GM12875 (cell line): Measurements from ENCODE around the gene MYBPH.

Experiments used
- H3K4me3 ChIP-seq: one replicate; pipeline ENCODE4 v1.5.1; 2011; ENCODE audit warnings: low read depth, low read length, control low read depth
- CTCF ChIP-seq: IDR thresholded peaks from 2 replicates; pipeline ENCODE4 v1.5.1; 2011; ENCODE audit warnings: low read depth, mild to moderate bottlenecking, control low read depth, inconsistent platforms, low read length, moderate library complexity, borderline replicate concordance; ENCODE audit not compliant: insufficient read depth

Gene MYBPH

GRCh38 chr1:203190949-203191348, 15.3 kb upstream of the MYBPH start:
- no peak for TF ChIP-seq CTCF
- no peak overlapping the region for H3K4me3 ChIP-seq

DNA sequence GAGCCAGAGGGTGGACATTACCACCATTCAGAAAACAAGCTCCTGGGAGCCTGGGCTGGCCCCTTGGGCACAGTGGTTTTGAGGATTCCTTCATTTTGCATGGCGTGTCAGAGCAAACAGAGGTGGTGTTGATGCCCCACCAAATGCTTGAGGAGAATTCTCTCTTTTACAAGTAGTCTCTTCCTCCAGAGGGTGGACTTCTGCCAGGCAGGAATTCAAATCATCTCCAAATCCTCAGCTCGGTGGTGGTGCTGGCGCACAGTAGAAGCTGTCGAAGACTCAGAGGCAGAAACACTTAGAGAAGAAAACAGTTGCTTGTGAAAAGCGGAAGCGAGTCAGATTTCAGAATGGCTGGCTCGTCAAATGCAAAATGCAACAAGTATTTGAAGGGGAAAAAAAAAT, 14.3 kb upstream of the MYBPH start:
- TF ChIP-seq CTCF, result no peak
- no peak overlapping the region for H3K4me3 ChIP-seq

GRCh38 chr1:203188686-203189232, 13.1 kb upstream of the MYBPH start:
- no peak for TF ChIP-seq CTCF
- no peak overlapping the region for H3K4me3 ChIP-seq

DNA sequence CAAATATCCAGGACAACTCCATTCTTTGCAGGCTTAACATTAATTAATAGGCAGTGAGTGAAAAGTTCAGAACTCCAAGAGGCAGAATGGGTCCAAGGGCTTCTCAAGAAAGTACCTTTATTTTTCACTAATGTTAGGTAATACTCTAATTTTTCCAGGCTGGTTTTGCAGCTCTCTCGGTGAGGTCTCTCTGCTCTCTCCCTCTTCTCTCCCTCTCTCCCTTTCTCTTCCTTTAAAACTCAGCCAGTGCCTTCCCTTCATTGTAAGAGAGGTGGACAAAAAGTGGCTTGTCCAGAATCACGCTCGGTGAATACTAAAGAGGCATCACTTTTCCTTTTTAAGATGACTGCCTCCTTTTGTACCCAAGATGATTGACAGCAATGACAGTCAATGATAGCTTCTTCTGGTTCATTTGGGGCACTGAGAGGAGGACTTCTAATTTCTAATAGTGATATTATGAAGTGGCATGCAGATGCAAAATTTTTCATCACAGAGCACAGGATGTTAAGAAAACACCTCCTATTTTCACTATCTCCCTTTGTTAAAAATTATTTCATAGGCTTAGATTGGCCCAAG, 12.2 kb upstream of the MYBPH start:
- no peak overlapping the region for H3K4me3 ChIP-seq
- TF ChIP-seq CTCF, result no peak

- no peak for TF ChIP-seq CTCF
- H3K4me3 ChIP-seq, result no peak overlapping the region
Observed at GRCh38 chr1:203187304-203187685, 11.7 kb upstream of the MYBPH start.

DNA sequence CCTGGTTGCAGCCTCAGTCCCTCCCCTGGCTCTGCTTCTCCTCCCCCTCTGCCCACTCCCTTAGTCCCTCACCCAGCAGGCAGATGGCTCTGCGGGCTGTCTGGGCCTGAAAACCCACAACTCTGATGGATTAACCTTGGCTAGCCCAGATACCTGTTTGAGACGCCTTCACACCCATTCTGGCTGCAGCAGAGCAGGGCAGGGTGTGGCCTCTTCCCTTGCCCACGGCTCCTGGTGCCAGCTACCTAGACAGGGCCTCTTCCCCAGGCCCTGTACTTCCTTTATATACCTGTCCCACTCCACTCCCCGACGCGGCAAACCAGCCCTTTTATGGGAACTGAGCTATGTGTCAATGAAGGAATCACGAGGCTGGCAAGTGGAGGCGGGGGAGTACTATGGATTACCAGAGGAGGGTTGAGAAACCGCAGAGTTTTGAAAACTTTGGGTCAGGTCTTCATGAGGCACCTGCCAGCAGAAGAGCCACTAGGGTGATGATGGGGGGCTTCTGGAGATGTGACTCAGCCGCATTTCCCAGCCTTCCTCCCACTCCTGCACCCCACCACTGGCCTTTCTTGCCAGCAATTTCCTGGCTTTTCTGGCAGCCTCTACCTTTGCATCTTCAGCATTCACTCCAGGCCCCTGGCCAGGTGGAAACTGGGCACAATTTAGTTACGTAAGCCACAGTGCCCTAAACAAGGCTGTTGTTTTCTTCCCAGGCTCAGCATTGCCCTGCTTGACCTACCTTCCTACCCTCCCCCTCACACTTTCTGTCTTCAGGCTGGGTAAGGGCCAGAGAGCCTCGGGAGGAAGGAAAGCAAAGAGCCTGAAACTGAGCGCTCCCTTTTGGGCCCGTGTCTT, 11.0 kb upstream of the MYBPH start, which contains the start of gene CHI3L1:
Gene CHI3L1, minus strand, starts transcription at position 259 of the 858 bp plus-strand sequence. Its CDS starts 81 bp downstream, at position 178.
- no peak for TF ChIP-seq CTCF
- no peak within 1 kb of the TSS for H3K4me3 ChIP-seq

- no peak overlapping the region for H3K4me3 ChIP-seq
- no peak for TF ChIP-seq CTCF
Observed at GRCh38 chr1:203186091-203186445, 10.4 kb upstream of the MYBPH start.
